DND-41 (cell line): ENCODE data around the gene SH2D3C.

ENCODE experiments used
- CTCF ChIP-seq: IDR thresholded peaks from 2 replicates; pipeline ENCODE4 v1.5.1; 2012; ENCODE audit warnings: borderline replicate concordance, low read length, moderate library complexity, mild to moderate bottlenecking; ENCODE audit not compliant: poor library complexity, severe bottlenecking; ENCODE audit errors: extremely low read depth
- EZH2 ChIP-seq: IDR thresholded peaks from 3 replicates; pipeline ENCODE4 v1.6.1; 2012; ENCODE audit warnings: borderline replicate concordance, low read depth, mild to moderate bottlenecking, moderate library complexity, low read length, inconsistent platforms; ENCODE audit not compliant: severe bottlenecking

- TF ChIP-seq CTCF (no peak), EZH2 (no peak)
Observed at GRCh38 chr9:127723444-127723843, 55.0 kb downstream of the SH2D3C start.
